GM21360 (cell line): ENCODE results near the gene ADARB2.
"Not testable (repeated sequence)": the region's sequence is repeated elsewhere in the genome, so short reads cannot be mapped to it uniquely, and the experiment has no call there.

ENCODE experiments used
- ATAC-seq: cut with Tn5 transposase; IDR thresholded peaks from one replicate; pipeline ENCODE4 v1.9.1; 2021; ENCODE audit warnings: mild to moderate bottlenecking, moderate library complexity; ENCODE audit not compliant: unreplicated experiment

Gene ADARB2

DNA sequence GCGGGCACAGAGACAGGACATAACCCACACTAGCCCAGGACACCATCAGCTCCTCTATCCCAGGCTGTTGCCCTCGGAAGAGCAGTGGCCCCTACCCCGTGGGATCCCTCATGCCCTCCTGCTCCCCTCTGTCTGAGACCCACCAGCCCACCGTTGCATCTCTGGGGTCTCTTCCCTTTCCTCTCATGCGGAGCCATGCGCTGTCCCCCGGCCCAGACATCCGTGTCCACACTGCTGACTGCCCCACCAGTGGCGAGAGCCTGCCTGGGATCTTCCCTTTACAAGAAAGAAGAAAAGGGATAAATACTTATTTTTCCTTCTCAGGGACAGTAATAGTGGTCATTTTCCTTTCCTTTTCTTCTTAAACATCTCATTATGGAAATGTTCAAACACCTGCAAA, 565.7 kb downstream of the ADARB2 start:
- no peak for ATAC-seq

DNA sequence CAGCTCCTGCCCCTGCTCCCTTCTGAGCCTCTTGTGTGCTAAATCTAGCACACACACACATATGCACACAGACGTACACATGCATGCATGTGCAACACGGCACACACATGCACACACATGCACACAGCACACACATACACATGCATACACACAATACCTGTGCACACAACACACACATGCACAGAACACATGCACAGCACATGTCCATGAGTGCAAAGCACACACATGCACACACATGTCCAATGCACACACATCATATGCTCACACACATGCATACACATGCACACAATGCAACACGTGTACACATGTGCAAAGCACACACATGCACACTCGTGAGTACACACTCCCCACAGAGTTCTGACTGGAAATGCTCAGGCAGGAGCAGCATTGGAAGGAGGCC, 566.1 kb downstream of the ADARB2 start:
- ATAC-seq, result no peak

DNA sequence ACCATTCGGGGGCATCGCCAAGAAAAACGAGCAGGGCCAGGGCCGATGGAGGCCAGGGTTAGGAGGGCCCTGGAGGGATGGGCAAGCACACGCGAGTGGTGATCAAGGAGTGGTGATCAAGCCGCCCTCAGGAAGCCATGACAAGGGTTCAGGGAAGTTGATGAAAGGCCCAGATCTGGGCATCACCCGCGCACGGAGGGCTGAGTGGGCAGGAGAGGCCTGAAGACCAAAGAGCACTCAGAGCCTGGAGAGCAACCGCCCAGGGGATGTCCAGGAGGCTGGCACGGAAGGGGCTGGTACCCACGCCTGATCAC, 566.5 kb downstream of the ADARB2 start:
- ATAC-seq, result no peak

DNA sequence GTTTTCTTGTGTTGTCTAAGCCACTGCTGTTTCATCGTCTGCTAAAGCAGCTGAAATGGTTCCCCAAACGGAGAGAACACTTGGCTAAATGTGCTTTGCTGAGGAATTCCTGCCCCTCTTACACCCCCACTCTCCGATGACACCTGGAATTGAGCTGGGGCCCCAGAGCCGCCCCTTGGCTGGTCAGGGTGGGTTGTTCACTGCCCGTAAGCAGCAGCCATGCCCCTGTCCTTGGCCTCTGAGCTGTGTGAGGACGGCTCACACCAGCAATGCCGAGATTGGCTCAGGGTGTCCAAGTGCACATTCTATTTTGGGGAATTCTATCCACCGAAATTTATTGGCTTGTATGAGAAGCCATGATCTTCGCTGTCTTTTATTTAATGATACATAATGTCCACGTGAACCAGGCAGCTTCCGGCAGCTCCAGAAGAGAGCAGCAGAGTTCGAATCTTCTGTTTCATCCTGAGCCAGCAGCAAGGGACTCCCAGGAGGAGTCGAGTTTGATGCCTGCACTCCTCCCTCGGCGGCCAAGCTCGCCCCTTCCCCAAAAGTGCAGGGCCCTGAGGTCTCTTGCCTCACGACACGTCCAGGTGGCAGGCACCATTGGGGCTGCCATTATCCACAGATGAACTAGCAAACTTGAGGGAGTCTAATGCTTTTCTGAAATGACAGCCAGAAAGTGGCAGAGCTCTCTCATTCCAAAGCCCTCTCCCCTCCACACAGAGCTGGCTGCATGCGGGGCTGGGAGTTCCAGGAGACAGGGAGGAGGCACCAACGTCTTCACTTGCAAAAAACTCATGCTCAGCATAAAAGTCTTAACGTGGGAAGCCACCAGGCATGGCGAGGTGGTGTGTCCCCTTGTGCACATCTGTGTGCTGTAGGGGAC, 567.1 kb downstream of the ADARB2 start:
- no peak for ATAC-seq

DNA sequence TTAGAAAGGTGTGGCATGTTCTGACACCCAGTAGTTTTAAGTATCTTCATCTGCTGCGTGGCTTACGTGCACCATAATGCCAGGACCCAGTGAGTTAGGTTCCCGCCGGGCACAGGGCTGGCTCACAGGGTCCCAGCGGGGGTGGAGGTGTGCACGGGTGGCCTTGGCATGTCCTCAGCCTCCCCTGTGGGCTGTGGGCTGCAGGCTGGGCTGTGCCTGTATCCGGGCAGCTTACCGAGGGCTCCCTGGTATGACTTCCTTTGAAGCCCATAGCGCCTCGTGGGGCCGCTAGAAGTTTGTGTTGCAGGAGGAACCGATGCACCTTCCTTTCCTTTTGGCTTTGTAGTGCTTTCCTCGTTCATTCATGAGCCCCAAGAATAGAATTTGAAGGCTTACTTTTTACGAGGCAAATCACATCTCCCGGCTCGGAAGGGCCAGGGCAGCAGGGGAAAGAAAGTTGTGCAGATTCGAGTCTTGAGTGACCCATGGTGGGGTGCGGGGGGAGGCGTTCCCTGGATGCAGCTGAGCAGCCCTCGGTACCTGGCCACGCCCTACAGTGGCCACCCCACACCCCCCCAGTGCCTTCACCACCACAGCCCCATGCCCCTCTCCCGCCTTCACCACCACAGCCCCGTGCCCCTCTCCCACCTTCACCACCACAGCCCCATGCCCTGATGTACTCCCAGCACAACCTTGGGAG, 568.0 kb downstream of the ADARB2 start:
- ATAC-seq, result no peak

DNA sequence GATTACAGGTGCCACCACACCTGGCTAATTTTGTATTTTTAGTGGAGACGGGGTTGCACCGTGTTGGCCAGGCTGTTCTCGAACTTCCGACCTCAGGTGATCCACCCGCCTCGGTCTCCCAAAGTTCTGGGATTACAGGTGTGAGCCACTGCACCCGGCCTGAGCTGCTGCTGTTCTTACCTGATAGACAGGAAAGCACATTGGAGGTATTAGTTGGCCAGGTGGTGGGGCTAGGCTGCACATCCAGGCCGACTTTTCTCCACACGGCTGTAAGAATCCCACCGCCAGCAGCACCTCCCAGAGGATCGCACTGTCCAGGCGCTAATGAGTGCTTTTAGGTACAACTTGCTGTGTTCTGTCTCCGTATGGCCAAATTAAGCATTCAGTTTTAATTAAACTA, 568.6 kb downstream of the ADARB2 start:
- no peak for ATAC-seq

DNA sequence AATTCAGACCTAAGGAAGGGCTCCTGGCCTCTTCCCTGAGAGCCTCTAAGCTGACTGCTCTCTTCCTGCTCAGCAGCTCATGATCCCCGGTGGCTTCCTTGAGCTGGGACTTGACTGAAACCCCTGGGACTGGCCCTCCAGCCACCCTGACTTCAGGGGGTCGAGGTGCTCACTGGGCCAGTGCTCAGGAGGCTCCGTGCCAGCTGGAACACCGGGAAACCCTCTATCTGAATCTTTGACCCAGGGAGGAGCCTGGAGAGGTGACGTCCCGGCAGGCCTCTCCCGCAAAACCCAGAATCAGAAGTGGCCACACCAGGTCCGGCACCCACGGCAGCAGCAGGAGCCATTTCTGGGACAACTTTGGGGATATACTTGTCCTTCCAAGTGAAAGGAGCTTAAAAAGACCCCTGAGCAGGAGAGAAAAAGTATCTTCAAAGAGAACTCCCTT, 570.5 kb downstream of the ADARB2 start:
- no peak for ATAC-seq

DNA sequence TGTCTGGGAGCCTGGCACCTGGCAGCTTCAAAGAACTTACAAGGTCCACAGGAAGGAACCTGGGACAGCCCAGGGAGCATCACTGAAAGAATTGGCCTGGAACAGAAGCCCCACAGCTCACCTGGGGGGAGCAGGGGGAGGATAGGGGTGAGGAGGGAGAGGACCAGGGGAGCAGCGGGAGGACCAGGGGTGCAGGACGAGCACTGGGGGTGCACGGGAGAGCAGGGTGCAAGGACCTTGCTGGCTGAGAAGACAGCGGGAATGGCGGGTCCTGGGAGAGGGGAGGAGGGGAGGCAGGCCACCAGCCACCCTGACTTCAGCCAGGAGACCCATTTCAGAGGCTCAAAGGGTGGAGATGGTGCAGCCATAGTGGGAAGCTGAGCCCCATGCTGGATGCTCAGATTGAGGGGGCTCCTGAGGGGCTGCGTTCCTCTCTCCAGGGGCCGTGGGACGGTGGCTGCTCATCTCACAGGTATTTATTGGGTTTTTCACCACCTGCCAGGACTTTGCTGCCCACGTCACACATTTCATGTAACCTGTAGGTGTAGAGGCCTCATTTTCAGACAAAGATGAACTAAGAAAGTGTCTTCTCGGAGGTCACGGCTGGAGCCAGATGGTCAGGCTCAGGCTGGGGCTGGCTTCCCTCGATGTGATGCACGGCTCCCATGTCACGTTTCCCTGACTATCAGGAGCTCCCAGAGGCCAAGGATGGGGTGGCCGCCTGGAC, 571.1 kb downstream of the ADARB2 start:
- no peak for ATAC-seq

DNA sequence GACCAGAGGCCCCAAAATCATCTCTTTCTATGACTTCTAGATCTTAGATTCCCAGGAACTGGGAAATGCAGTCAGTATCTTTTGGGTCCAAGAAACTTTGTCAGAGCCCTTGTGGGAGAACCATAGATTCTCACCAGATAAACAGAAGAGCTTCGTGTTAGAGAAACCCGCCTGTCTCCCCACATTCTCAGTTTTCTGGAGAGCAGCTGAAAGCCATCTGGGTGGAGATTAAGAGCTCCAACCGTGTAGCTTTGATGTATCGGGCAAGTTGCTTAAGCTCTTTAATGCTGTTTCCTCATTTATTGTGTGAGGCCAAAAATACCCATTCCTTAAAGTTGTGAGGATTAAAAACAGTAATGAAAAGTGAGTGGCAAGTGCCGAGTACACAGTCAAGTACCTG, 573.5 kb downstream of the ADARB2 start:
- no peak for ATAC-seq

DNA sequence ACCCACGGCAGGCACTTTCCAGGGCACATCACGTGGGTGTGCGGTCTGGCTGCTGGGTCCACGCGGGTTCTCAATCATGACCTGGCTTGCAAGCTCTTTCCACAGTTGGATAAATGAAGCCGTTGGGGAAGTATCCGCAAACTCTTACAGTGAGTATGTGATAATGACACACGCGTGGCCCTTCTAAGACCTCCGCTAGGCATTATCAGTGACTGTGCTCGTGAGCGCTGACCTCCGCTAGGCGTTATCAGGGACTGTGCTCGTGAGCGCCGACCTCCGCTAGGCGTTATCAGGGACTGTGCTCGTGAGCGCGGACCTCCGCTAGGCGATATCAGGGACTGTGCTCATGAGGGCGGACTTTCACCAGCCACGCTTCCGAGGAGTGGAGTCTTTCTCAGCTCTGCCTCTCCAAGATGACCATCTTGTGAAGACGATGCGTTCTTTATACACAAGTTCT, 574.1 kb downstream of the ADARB2 start:
- ATAC-seq, result no peak

DNA sequence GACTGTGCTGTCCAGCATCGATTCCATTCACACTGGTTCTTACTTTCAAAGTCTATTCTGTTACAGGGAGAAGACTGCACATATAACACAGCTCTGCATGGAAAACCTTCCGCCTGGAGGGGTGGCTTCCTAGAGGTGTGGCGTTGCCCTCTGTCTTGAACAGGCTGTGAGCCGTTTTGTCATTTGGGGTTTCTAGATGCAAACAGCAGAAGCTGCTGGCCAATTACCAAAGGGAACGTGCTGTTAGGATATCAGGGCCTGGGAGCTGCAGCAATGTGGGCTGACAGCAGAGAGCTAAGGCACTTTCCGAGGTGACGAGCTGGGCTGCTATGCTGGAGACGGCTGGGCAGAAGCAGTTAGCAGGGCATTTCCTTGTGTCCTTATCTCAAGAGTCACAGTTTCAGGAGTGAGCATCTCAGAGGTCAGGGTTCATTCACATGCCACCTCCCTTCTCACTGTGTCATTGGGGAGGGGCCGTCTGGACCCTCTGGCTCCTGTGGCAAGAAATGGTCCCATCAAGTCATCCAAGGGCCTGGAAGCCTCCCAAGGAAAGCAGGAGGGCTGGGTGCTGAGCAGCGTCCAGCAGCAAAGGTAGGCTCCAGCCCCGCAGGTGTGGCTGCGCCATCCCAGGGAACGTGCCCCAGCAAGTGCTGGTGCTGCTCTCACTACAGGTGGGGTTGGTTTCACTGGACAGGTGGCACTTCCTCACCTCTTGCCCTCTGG, 574.7 kb downstream of the ADARB2 start:
- ATAC-seq, result no peak

DNA sequence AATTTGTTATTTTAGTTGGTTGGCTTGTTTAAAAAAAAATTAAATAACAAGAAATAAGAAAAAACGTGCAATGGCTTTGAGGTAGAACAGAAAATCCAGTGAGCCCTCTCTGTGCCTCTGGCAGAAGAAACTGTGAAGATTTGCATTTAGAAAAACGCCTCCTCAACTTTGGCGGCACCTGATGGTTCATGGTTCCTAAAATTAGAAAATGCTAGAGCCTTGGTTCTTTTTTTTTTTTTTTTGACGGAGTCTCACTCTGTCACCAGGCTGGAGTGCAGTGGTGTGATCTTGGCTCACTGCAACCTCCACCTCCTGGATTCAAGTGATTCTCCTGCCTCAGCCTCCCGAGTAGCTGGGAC, 576.0 kb downstream of the ADARB2 start:
- not testable (repeated sequence) for ATAC-seq

DNA sequence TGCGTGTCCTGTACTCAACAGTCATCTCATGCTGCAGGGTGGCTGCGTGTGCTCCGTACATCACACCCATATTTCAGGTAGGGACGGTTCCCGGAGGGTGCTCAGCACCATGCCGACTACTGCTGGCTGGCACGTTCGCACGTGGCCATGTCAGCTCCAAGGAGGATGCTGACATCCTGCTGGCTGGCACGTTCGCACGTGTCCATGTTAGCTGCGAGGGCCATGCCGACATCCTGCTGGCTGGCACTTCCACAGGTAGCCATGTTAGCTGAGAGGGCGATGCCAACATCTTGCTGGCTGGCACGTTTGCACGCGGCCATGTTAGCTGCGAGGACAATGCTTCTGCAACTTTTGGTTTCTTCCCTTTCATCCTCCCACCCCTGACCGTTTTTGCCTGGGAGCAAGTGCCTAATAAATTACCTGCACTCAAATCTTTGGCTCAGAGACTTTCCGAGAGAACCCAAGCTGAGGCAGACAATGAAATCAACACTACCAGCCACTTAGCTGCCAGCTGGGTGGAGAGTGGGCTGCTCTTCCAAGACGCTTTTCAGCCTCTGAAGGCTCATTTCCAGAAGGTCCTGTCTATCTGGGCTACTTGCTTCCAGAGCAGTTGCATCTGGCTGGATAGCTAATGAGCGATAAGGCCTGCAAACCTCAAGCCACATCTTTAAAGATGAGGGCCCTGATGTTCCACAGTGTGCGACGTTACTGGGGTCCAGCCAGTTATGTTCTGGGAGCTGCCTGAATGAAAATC, 576.6 kb downstream of the ADARB2 start:
- no peak for ATAC-seq

DNA sequence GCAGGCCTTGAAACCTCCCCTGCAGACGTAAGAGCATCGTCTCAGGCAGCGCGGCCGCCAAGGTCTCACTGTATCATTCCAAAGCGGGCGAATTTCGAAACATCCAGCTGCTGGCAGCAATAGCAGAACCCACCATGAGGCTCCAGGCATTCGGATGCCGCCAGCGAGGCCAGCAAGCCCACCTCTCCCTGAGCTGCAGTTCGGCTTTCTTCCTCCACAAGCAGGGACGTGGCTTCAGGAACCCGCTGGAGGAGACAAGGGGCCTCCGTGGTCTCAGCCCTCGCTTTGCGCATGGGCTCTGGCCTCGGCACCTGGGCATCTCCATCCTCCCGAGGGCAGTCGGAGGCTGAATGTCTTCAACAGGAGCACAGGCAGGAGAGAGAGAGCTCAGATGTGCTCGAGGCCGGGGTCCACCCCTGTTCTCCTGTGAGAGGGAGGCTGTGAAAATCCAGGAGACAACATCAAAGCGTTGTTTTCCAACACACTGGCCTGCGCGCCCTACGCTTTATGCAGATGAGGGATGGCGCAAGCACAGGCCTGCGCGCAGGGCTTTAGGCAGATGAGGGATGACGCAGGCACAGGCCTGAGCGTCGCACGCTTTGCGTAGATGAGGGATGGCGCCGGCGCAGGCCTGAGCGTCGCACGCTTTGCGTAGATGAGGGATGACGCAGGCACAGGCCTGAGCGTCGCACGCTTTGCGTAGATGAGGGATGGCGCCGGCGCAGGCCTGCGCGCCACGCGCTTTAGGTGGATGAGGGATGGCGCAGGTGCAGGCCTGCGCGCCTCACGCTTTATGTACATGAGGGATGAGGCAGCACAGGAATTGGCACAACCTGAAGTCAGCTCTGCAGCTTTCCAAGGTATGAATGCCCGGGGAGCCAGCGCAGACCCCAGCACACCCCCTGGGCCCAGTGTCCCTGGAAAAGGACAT, 577.9 kb downstream of the ADARB2 start:
- no peak for ATAC-seq

DNA sequence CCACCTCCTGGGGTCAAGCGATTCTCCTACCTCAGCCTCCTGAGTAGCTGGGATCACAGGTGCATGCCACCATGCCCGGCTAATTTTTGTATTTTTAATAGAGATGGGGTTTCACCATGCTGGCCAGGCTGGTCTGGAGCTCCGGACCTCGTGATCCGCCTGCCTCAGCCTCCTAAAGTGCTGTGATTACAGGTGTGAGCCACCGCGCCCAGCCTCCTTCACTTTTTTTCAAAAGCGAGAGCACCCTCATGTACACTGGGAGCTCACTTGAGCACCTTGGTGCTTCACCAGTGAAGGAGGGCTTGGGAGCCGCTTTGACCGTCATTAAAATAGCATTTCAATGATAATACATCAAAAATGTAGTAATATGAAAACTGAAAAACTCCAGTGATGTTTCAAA, 578.8 kb downstream of the ADARB2 start:
- not testable (repeated sequence) for ATAC-seq

DNA sequence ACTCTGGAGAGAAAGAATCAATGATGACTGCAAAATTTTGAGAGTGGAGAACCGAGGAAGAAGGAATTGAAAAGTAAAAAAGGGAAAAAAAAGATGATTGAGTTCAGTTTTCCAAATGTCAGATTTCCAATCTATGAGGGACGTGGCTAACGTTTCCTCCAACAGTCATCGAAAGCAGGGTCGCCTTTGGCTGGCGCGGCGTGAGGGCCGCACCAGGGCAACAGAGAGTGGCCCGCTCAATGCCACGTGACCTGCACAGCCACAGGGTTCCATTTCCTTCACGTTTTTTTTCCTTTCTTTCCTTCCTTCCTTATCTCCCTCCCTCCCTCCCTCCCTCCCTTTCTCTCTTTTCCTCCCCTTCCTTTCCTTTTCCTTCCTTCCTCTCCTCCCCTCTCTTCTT, 579.3 kb downstream of the ADARB2 start:
- no peak for ATAC-seq

DNA sequence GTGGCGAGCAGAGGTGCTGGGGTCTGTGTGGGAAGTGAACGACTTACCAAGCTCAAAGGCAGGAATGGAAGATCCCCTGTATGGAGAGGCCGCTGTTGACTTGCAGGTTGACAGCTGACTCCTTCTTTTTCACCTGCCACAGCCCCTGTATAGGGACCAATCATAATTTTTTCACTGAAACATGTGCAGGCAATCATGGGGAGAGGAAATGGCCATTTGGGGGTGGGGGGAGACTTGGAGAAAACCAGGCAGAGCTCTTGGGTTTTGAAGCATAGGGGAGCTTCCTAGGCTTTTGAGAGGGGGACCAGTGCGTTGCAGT, 579.8 kb downstream of the ADARB2 start:
- ATAC-seq, result no peak

DNA sequence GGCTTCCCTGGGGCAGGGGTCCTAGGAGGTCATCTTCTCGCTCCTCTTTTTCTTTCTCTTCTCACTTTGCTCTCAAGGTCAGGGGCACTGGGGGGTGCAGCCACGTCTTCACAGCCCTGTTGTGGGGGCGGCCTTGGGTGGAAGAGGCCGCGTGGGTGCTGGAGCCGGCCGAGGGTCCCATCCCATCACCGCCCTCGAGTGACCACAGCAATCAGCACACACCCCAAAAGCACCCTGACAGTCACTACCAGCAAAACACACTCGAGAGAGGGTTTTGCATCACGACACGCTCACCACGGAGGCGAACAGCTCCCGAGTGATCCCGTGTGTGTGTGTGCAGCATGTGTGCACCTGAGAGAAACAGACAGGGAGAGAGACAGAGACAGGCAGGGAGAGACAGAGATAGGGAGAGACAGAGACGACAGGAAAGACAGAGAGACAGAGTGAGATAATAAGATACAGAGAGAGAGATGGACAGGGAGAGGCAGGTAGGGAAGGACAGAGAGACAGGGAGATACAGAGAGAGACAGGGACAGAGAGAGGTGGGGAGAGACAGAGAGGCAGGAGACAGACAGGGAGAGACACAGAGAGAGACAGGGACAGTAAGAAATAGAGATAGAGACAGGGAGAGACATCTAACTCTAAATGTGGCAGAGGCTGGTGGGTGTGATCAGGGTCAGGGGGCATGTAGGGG, 580.3 kb downstream of the ADARB2 start:
- no peak for ATAC-seq

DNA sequence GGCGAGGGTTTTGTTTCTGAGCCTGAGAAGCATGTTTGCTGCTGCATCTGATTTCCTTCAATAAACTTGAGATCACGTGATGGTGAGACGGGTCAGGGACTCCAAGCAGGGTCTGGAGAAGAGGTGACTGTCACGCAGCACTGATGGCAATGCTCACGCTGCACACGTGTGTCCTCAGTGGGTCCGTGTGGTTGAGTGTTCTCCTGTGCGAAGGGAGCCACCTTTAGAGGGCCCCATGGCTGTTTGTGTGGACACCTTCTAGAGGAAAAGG, 580.8 kb downstream of the ADARB2 start:
- no peak for ATAC-seq
